Measurements from ENCODE around the gene SORL1-AS1.
A peak's percentile ranks its signal among the peaks of the same experiment; 100 is the strongest.

SORL1-AS1 gene

GRCh38 chr11:121405646-121406045, 47.1 kb downstream of the SORL1-AS1 start:
- peaks cover 18% of the 10 kb centered on the region for H3K4me1 ChIP-seq (ENCODE audit: control insufficient read depth, insufficient read depth, low read length)
- H3K36me3 ChIP-seq (ENCODE audit: control insufficient read depth, insufficient read depth, low read length): no peaks in the 10 kb centered on the region
- no peaks in the 10 kb centered on the region for H3K27me3 ChIP-seq (ENCODE audit: control insufficient read depth, insufficient read depth, low read length)
- H3K9me3 ChIP-seq (ENCODE audit: control insufficient read depth, insufficient read depth, low read length): peaks cover 8% of the 10 kb centered on the region
- no peak overlapping the region for H3K9ac ChIP-seq (ENCODE audit: low read depth, low read length)
- no peak overlapping the region for H3K4me3 ChIP-seq (ENCODE audit: low read depth, low read length)

GRCh38 chr11:121394785-121395184, 58.0 kb downstream of the SORL1-AS1 start:
- no peak overlapping the region for H3K9ac ChIP-seq (ENCODE audit: low read depth, low read length)
- H3K4me3 ChIP-seq (ENCODE audit: low read depth, low read length): no peak overlapping the region
- H3K4me1 ChIP-seq (ENCODE audit: control insufficient read depth, insufficient read depth, low read length): peaks cover 4% of the 10 kb centered on the region
- no peaks in the 10 kb centered on the region for H3K36me3 ChIP-seq (ENCODE audit: control insufficient read depth, insufficient read depth, low read length)
- H3K27me3 ChIP-seq (ENCODE audit: control insufficient read depth, insufficient read depth, low read length): no peaks in the 10 kb centered on the region
- H3K9me3 ChIP-seq (ENCODE audit: control insufficient read depth, insufficient read depth, low read length): no peaks in the 10 kb centered on the region

- no peaks in the 10 kb centered on the region for H3K9me3 ChIP-seq (ENCODE audit: control insufficient read depth, insufficient read depth, low read length)
- no peak overlapping the region for H3K9ac ChIP-seq (ENCODE audit: low read depth, low read length)
- H3K4me1 ChIP-seq (ENCODE audit: control insufficient read depth, insufficient read depth, low read length): peaks cover 12% of the 10 kb centered on the region
- H3K4me3 ChIP-seq (ENCODE audit: low read depth, low read length): no peak overlapping the region
- H3K36me3 ChIP-seq (ENCODE audit: control insufficient read depth, insufficient read depth, low read length): no peaks in the 10 kb centered on the region
- H3K27me3 ChIP-seq (ENCODE audit: control insufficient read depth, insufficient read depth, low read length): no peaks in the 10 kb centered on the region
These were observed 58.9 kb downstream of the SORL1-AS1 start for GRCh38 chr11:121393855-121394254.

GRCh38 chr11:121391914-121392313, 60.9 kb downstream of the SORL1-AS1 start:
- Histone ChIP-seq H3K9me3 (ENCODE audit: control insufficient read depth, insufficient read depth, low read length) (no peaks in the 10 kb centered on the region), H3K27me3 (ENCODE audit: control insufficient read depth, insufficient read depth, low read length) (no peaks in the 10 kb centered on the region), H3K4me1 (ENCODE audit: control insufficient read depth, insufficient read depth, low read length) (peaks cover 12% of the 10 kb centered on the region), H3K36me3 (ENCODE audit: control insufficient read depth, insufficient read depth, low read length) (no peaks in the 10 kb centered on the region), H3K9ac (ENCODE audit: low read depth, low read length) (no peak overlapping the region), H3K4me3 (ENCODE audit: low read depth, low read length) (no peak overlapping the region)

- H3K9me3 ChIP-seq (ENCODE audit: control insufficient read depth, insufficient read depth, low read length): no peaks in the 10 kb centered on the region
- H3K9ac ChIP-seq (ENCODE audit: low read depth, low read length): peak overlapping the region; percentile 38
- no peaks in the 10 kb centered on the region for H3K27me3 ChIP-seq (ENCODE audit: control insufficient read depth, insufficient read depth, low read length)
- no peaks in the 10 kb centered on the region for H3K36me3 ChIP-seq (ENCODE audit: control insufficient read depth, insufficient read depth, low read length)
- peaks cover 12% of the 10 kb centered on the region for H3K4me1 ChIP-seq (ENCODE audit: control insufficient read depth, insufficient read depth, low read length)
- H3K4me3 ChIP-seq (ENCODE audit: low read depth, low read length): no peak overlapping the region
These were observed 63.1 kb downstream of the SORL1-AS1 start for GRCh38 chr11:121389651-121390050.
